Adrenal gland (tissue), 5 donors: ENCODE data around the gene TMED7.

ENCODE experiments used
- CTCF ChIP-seq, 6 experiments: fragments of 450-650 bp in 4 of 6; fragments of 200-600 bp in 2 of 6; sonication (generic) in 1 of 6; IDR thresholded peaks; 1 replicate in 5 of 6; 2 replicates in 1 of 6; pipeline versions ENCODE4 v1.5.1 to v1.8.0; 2016 to 2021; ENCODE audit warnings: antibody characterized with exemption in 6 of 6, mild to moderate bottlenecking in 2 of 6, moderate library complexity in 1 of 6
- POLR2A ChIP-seq, 2 donors: fragments of 450-650 bp; IDR thresholded peaks; one replicate each; pipeline ENCODE4 v1.6.1; 2017; ENCODE audit warnings: antibody characterized with exemption in 2 of 2, mild to moderate bottlenecking in 2 of 2, moderate library complexity in 1 of 2
- donor health status: DM: no; HTN: no; CAD: no.

GRCh38 chr5:115636008-115636407 lies 10.2 kb upstream of the TMED7 start:
- no peak for TF ChIP-seq CTCF (IDR thresholded peaks at IDR 0.05)
- no peak for TF ChIP-seq POLR2A (IDR thresholded peaks at IDR 0.05)
